GM12865 (cell line): ENCODE results near the gene KYAT1.
A peak's percentile ranks its signal among the peaks of the same experiment; 100 is the strongest.

Experiments
- DNase-seq: peaks from one replicate; pipeline ENCODE4 v3.0.0; 2010; ENCODE audit warnings: low read depth
- H3K4me3 ChIP-seq: 2 replicates; pipeline ENCODE4 v1.5.1; 2011; ENCODE audit warnings: mild to moderate bottlenecking, low read depth, low read length, control low read depth
- CTCF ChIP-seq: IDR thresholded peaks from 2 replicates; pipeline ENCODE4 v1.5.1; 2011; ENCODE audit warnings: low read length, control low read depth, low read depth, inconsistent platforms; ENCODE audit not compliant: insufficient read depth; ENCODE audit errors: missing control alignments

Gene KYAT1

GRCh38 chr9:128786681-128787601 lies 94.8 kb downstream of the KYAT1 start, which contains the start of gene TBC1D13:
Gene TBC1D13, plus strand, starts transcription at chr9:128787253. Its CDS starts 101 bp downstream, at chr9:128787354.
- DNase-seq, result peak; percentile 94
- TF ChIP-seq CTCF, result no peak
- H3K4me3 ChIP-seq, result peak within 1 kb of the TSS; percentile 80

- H3K4me3 ChIP-seq, result no peak overlapping the region
- DNase-seq, result no peak
- no peak for TF ChIP-seq CTCF
Measured at GRCh38 chr9:128785427-128785826, 96.3 kb downstream of the KYAT1 start.
